C4-2B (cell line): Measurements from ENCODE around the gene CAPZA2.
"Not testable (repeated sequence)": the region's sequence is repeated elsewhere in the genome, so short reads cannot be mapped to it uniquely, and the experiment has no call there.

Source experiments
- H3K27ac ChIP-seq: fragments of 450-650 bp; 2 replicates; pipeline ENCODE4 v1.5.1; 2017
- CTCF ChIP-seq: fragments of 450-650 bp; conservative IDR thresholded peaks from 2 replicates; pipeline ENCODE4 v1.5.1; 2017; ENCODE audit warnings: mild to moderate bottlenecking
- ZFX ChIP-seq: fragments of 450-650 bp; IDR thresholded peaks from 2 replicates; pipeline ENCODE4 v1.6.1; 2017

CAPZA2 gene

DNA sequence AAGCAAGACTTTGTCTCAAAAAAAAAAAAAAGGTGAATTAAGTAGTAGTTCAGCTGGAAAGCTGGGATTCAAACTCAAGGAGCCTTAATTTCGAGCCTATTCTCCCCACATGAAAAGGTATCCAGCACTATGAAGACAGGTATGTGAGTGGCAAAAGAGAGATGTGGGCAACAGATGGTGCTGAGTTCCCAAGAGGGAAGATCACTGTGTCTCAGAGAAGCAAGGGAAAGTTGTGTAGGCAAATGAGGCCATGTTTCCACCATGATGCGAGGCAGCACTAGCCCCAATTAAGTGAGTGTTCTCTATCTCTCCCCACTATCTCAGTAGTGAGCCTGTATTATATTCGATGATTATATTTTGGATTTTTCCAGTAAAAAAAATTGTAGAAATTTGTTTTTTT lies 71.1 kb downstream of the CAPZA2 start:
- no peak overlapping the region for H3K27ac ChIP-seq
- TF ChIP-seq CTCF: no peak
- no peak for TF ChIP-seq ZFX

GRCh38 chr7:116934580-116934979 lies 72.2 kb downstream of the CAPZA2 start:
- TF ChIP-seq CTCF: no peak
- no peak for TF ChIP-seq ZFX
- H3K27ac ChIP-seq: no peak overlapping the region

GRCh38 chr7:116936844-116937243 lies 74.5 kb downstream of the CAPZA2 start:
- not testable (repeated sequence) for H3K27ac ChIP-seq

- H3K27ac ChIP-seq: no peak overlapping the region
- TF ChIP-seq CTCF: no peak
- TF ChIP-seq ZFX: no peak
Observed at GRCh38 chr7:116938678-116939077, 76.3 kb downstream of the CAPZA2 start.

DNA sequence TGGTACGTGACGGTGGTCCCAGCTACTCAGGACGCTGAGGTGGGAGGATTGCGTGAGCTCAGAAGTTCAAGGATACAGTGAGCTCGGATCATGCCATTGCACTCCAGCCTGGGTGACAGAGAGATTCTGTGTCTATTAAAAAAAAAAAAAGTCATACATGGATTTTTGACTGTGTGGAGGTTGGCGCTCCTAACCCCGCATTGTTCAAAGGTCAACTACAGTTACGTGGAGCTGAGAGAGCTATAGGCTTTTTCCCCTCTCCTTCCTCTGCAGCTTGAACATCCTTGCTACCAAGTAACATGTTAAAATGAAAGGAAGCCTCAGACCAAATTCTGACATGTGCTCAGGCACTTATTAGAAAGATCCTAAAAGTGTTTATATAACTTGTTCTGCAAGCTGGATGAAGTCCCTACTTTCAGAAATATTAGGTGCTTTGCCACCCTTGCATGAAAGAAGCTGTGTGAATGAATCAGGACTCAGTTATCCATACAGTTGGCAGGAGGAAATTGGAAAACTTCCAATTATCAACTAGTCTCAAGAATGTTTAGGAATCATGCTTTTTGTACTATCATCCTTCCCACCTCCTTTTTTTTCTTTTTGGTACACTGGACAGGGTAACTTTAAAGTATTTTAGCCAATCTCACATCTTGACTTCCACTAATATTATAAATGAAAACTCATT lies 78.4 kb downstream of the CAPZA2 start:
- no peak overlapping the region for H3K27ac ChIP-seq
- no peak for TF ChIP-seq CTCF
- no peak for TF ChIP-seq ZFX

- no peak for TF ChIP-seq ZFX
- TF ChIP-seq CTCF: no peak
- no peak overlapping the region for H3K27ac ChIP-seq
Observed at GRCh38 chr7:116942504-116942903, 80.1 kb downstream of the CAPZA2 start.

- no peak for TF ChIP-seq CTCF
- TF ChIP-seq ZFX: no peak
- H3K27ac ChIP-seq: no peak overlapping the region
Observed at GRCh38 chr7:116948934-116949333, 86.5 kb downstream of the CAPZA2 start.
